HEK293 (cell line): ENCODE data around the gene ANHX.

Experiments
- ATF2 ChIP-seq: fragments of 450-650 bp; formaldehyde crosslinking; IDR thresholded peaks from 2 replicates; pipeline ENCODE4 v1.5.1; 2016; ENCODE audit warnings: missing biosample characterization, missing genetic modification characterization, low read depth
- BCL11B ChIP-seq: fragments of 450-650 bp; formaldehyde crosslinking; IDR thresholded peaks from 2 replicates; pipeline ENCODE4 v1.5.1; 2016; ENCODE audit warnings: low read depth, missing biosample characterization, missing genetic modification characterization
- EGR2 ChIP-seq: fragments of 450-650 bp; formaldehyde crosslinking; IDR thresholded peaks from 2 replicates; pipeline ENCODE4 v1.5.1; 2016; ENCODE audit warnings: low read depth, missing biosample characterization, missing genetic modification characterization
- OVOL3 ChIP-seq: fragments of 450-650 bp; formaldehyde crosslinking; IDR thresholded peaks from 2 replicates; pipeline ENCODE4 v1.5.1; 2016; ENCODE audit warnings: missing biosample characterization, missing genetic modification characterization
- PRDM10 ChIP-seq: fragments of 450-650 bp; formaldehyde crosslinking; IDR thresholded peaks from 2 replicates; pipeline ENCODE4 v1.5.1; 2016; ENCODE audit warnings: missing biosample characterization, missing genetic modification characterization
- SETDB1 ChIP-seq: IDR thresholded peaks from one replicate; pipeline ENCODE4 v1.6.1; 2017; ENCODE audit warnings: mild to moderate bottlenecking, low read length, moderate library complexity, mixed read lengths; ENCODE audit not compliant: insufficient read length
- YY1 ChIP-seq: fragments of 450-650 bp; formaldehyde crosslinking; IDR thresholded peaks from 2 replicates; pipeline ENCODE4 v1.5.1; 2018; ENCODE audit warnings: missing biosample characterization, missing genetic modification characterization
- ZBTB21 ChIP-seq: fragments of 450-650 bp; formaldehyde crosslinking; IDR thresholded peaks from 2 replicates; pipeline ENCODE4 v1.5.1; 2017; ENCODE audit warnings: missing biosample characterization, missing genetic modification characterization
- ZBTB44 ChIP-seq: fragments of 450-650 bp; IDR thresholded peaks from 2 replicates; pipeline ENCODE4 v1.5.1; 2018; ENCODE audit warnings: missing biosample characterization, mild to moderate bottlenecking, missing genetic modification characterization
- ZBTB8A ChIP-seq: fragments of 450-650 bp; formaldehyde crosslinking; IDR thresholded peaks from 2 replicates; pipeline ENCODE4 v1.5.1; 2016; ENCODE audit warnings: missing biosample characterization, missing genetic modification characterization
- ZNF140 ChIP-seq: fragments of 450-650 bp; formaldehyde crosslinking; IDR thresholded peaks from 2 replicates; pipeline ENCODE4 v1.5.1; 2016; ENCODE audit warnings: missing biosample characterization, missing genetic modification characterization
- ZNF2 ChIP-seq: fragments of 450-650 bp; formaldehyde crosslinking; IDR thresholded peaks from 2 replicates; pipeline ENCODE4 v1.5.1; 2016; ENCODE audit warnings: missing biosample characterization, missing genetic modification characterization
- ZNF223 ChIP-seq: fragments of 450-650 bp; formaldehyde crosslinking; IDR thresholded peaks from 2 replicates; pipeline ENCODE4 v1.5.1; 2016; ENCODE audit warnings: missing biosample characterization, missing genetic modification characterization
- ZNF324 ChIP-seq: fragments of 450-650 bp; formaldehyde crosslinking; IDR thresholded peaks from 2 replicates; pipeline ENCODE4 v1.5.1; 2016; ENCODE audit warnings: missing biosample characterization, missing genetic modification characterization
- ZNF350 ChIP-seq: fragments of 450-650 bp; formaldehyde crosslinking; IDR thresholded peaks from 2 replicates; pipeline ENCODE4 v1.5.0; 2017; ENCODE audit warnings: missing biosample characterization, mild to moderate bottlenecking, missing genetic modification characterization
- ZNF37A ChIP-seq: fragments of 450-650 bp; IDR thresholded peaks from 2 replicates; pipeline ENCODE4 v1.5.1; 2018; ENCODE audit warnings: missing biosample characterization, missing genetic modification characterization
- ZNF513 ChIP-seq: fragments of 450-650 bp; IDR thresholded peaks from 2 replicates; pipeline ENCODE4 v1.5.1; 2018; ENCODE audit warnings: missing biosample characterization, missing genetic modification characterization
- ZNF518A ChIP-seq: fragments of 450-650 bp; formaldehyde crosslinking; conservative IDR thresholded peaks from 2 replicates; pipeline ENCODE4 v1.5.1; 2016; ENCODE audit warnings: low read depth, missing biosample characterization, missing genetic modification characterization
- ZNF610 ChIP-seq: fragments of 450-650 bp; formaldehyde crosslinking; IDR thresholded peaks from 2 replicates; pipeline ENCODE4 v1.5.1; 2016; ENCODE audit warnings: missing biosample characterization, missing genetic modification characterization, borderline replicate concordance
- ZNF639 ChIP-seq: fragments of 450-650 bp; formaldehyde crosslinking; IDR thresholded peaks from 2 replicates; pipeline ENCODE4 v1.5.1; 2016; ENCODE audit warnings: missing biosample characterization, missing genetic modification characterization
- ZNF654 ChIP-seq: fragments of 450-650 bp; formaldehyde crosslinking; IDR thresholded peaks from 2 replicates; pipeline ENCODE4 v1.5.1; 2016; ENCODE audit warnings: low read depth, missing biosample characterization, missing genetic modification characterization
- ZNF76 ChIP-seq: fragments of 450-650 bp; formaldehyde crosslinking; IDR thresholded peaks from 2 replicates; pipeline ENCODE4; 2016; ENCODE audit warnings: low read depth, missing biosample characterization, missing genetic modification characterization, borderline replicate concordance
- ZSCAN30 ChIP-seq: fragments of 450-650 bp; IDR thresholded peaks from 2 replicates; pipeline ENCODE4 v1.5.1; 2018; ENCODE audit warnings: missing biosample characterization, mild to moderate bottlenecking, missing genetic modification characterization, moderate library complexity
- ZXDB ChIP-seq: fragments of 450-650 bp; formaldehyde crosslinking; IDR thresholded peaks from 2 replicates; pipeline ENCODE4 v1.5.1; 2016; ENCODE audit warnings: missing biosample characterization, missing genetic modification characterization

Gene ANHX

GRCh38 chr12:133181238-133181959 is 54.3 kb downstream of the ANHX start, which contains the start of gene ZNF268 (continued):
- TF ChIP-seq PRDM10 (0 out of 2 replicates have a peak, but pooled peaks have one; percentile 25), ZNF513 (tag by site-specific recombination) (no peak), ZNF140 (no peak), ZNF2 (tag by site-specific recombination) (peak; percentile 45; the same call in 1 of the 2 replicates), ZSCAN30 (peak; percentile 87; the same call in 1 of the 2 replicates), ZNF654 (tag by site-specific recombination) (peak; percentile 52), ZBTB8A (tag by site-specific recombination) (peak; percentile 62), ZNF610 (no peak), ZNF324 (tag by site-specific recombination) (peak; percentile 81), ZNF518A (tag by site-specific recombination) (peak; percentile 99), SETDB1 (peak; percentile 69), YY1 (tag by site-specific recombination) (peak; percentile 98), ZNF76 (peak; percentile 95), EGR2 (tag by site-specific recombination) (no peak), ZNF223 (tag by site-specific recombination) (no peak), ATF2 (tag by site-specific recombination) (peak; percentile 76), ZNF37A (tag by site-specific recombination) (0 out of 2 replicates have a peak, but pooled peaks have one; percentile 7), ZBTB21 (tag by site-specific recombination) (peak; percentile 91), ZBTB44 (tag by site-specific recombination) (peak; percentile 51; the same call in 1 of the 2 replicates), ZNF350 (peak; percentile 53; the same call in 1 of the 2 replicates), BCL11B (peak; percentile 89; the same call in 1 of the 2 replicates), ZXDB (tag by site-specific recombination) (peak; percentile 87), ZNF639 (tag by site-specific recombination) (peak; percentile 83), OVOL3 (tag by site-specific recombination) (peak; percentile 22; the same call in 1 of the 2 replicates)
